Liver (tissue), 3 donors: ENCODE measurements around the gene ATP2B3.

ENCODE experiments used
- EGR1 ChIP-seq, 2 donors: IDR thresholded peaks; 2 replicates each; pipeline ENCODE4 v1.6.1; 2016 to 2018; ENCODE audit warnings: antibody characterized with exemption in 2 of 2, low read depth in 2 of 2
- FOXA1 ChIP-seq: IDR thresholded peaks from 2 replicates; pipeline ENCODE4 v1.6.1; 2016; ENCODE audit warnings: antibody characterized with exemption
- GABPA ChIP-seq, 2 donors: IDR thresholded peaks in 1 of 2; conservative IDR thresholded peaks in 1 of 2; 2 replicates each; pipeline ENCODE4 v1.6.1; 2016; ENCODE audit warnings: antibody characterized with exemption in 2 of 2, mild to moderate bottlenecking in 1 of 2, moderate library complexity in 1 of 2
- JUND ChIP-seq, 2 donors: IDR thresholded peaks; 2 replicates each; pipeline ENCODE4 v1.6.1; 2016; ENCODE audit warnings: antibody characterized with exemption in 2 of 2
- RAD21 ChIP-seq, 2 donors: IDR thresholded peaks; 2 replicates each; pipeline ENCODE4 v1.6.1; 2016; ENCODE audit warnings: antibody characterized with exemption in 2 of 2, mild to moderate bottlenecking in 2 of 2
- REST ChIP-seq: IDR thresholded peaks from 2 replicates; pipeline ENCODE4 v1.6.1; 2016; ENCODE audit warnings: antibody characterized with exemption, mild to moderate bottlenecking
- RXRA ChIP-seq, 2 donors: IDR thresholded peaks; 2 replicates each; pipeline ENCODE4 v1.6.1; 2017 to 2018; ENCODE audit warnings: antibody characterized with exemption in 2 of 2, mild to moderate bottlenecking in 1 of 2
- SP1 ChIP-seq: IDR thresholded peaks from 2 replicates; pipeline ENCODE4 v1.6.1; 2018; ENCODE audit warnings: antibody characterized with exemption, mild to moderate bottlenecking
- TAF1 ChIP-seq: conservative IDR thresholded peaks from 2 replicates; pipeline ENCODE4 v1.6.1; 2016; ENCODE audit warnings: antibody characterized with exemption, mild to moderate bottlenecking
- YY1 ChIP-seq: IDR thresholded peaks from 2 replicates; pipeline ENCODE4 v1.6.1; 2016; ENCODE audit warnings: antibody characterized with exemption, mild to moderate bottlenecking
- TF ChIP-seq, protein P1 (sequence below): fragments of 150-350 bp; IDR thresholded peaks from 2 replicates; pipeline ENCODE4 v1.5.1; 2017; ENCODE audit warnings: improper control_type of control experiment, low read depth, low read length; ENCODE audit not compliant: missing input control
- TF ChIP-seq, protein P2 (sequence below): IDR thresholded peaks from 2 replicates; pipeline ENCODE4 v1.6.1; 2016; ENCODE audit warnings: antibody characterized with exemption
- TF ChIP-seq, protein P3 (sequence below): IDR thresholded peaks from 2 replicates; pipeline ENCODE4 v1.6.1; 2016; ENCODE audit warnings: antibody characterized with exemption
- TF ChIP-seq, protein P4 (sequence below): IDR thresholded peaks from 2 replicates; pipeline ENCODE4 v1.6.1; 2016; ENCODE audit warnings: antibody characterized with exemption
- donor health status: healthy.
- donor health status: healthy.

DNA sequence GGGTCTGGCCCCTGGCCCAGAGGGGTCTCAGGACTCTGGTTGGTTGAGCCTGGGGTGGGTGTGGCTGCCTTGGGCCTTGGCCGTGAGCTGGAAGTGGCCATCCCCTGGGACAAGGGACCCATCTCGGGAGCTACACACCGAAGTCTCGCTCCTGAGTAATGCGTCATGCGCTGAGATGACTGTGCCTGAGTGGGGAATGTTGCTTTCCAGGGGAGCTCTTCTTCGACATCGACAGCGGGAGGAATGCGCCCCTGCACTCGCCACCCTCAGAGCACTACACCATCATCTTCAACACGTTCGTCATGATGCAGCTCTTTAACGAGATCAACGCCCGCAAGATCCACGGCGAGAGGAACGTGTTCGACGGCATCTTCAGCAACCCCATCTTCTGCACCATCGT is 43.0 kb downstream of the ATP2B3 start:
- TF ChIP-seq REST, result no peak
- TF ChIP-seq, protein P1, sequence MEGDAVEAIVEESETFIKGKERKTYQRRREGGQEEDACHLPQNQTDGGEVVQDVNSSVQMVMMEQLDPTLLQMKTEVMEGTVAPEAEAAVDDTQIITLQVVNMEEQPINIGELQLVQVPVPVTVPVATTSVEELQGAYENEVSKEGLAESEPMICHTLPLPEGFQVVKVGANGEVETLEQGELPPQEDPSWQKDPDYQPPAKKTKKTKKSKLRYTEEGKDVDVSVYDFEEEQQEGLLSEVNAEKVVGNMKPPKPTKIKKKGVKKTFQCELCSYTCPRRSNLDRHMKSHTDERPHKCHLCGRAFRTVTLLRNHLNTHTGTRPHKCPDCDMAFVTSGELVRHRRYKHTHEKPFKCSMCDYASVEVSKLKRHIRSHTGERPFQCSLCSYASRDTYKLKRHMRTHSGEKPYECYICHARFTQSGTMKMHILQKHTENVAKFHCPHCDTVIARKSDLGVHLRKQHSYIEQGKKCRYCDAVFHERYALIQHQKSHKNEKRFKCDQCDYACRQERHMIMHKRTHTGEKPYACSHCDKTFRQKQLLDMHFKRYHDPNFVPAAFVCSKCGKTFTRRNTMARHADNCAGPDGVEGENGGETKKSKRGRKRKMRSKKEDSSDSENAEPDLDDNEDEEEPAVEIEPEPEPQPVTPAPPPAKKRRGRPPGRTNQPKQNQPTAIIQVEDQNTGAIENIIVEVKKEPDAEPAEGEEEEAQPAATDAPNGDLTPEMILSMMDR, result no peak
- no peak for TF ChIP-seq YY1
- TF ChIP-seq, protein P2, sequence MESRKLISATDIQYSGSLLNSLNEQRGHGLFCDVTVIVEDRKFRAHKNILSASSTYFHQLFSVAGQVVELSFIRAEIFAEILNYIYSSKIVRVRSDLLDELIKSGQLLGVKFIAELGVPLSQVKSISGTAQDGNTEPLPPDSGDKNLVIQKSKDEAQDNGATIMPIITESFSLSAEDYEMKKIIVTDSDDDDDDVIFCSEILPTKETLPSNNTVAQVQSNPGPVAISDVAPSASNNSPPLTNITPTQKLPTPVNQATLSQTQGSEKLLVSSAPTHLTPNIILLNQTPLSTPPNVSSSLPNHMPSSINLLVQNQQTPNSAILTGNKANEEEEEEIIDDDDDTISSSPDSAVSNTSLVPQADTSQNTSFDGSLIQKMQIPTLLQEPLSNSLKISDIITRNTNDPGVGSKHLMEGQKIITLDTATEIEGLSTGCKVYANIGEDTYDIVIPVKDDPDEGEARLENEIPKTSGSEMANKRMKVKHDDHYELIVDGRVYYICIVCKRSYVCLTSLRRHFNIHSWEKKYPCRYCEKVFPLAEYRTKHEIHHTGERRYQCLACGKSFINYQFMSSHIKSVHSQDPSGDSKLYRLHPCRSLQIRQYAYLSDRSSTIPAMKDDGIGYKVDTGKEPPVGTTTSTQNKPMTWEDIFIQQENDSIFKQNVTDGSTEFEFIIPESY, result no peak
- no peak for TF ChIP-seq SP1
- no peak for TF ChIP-seq GABPA (IDR thresholded peaks at IDR 0.05 in 1 of 2, conservative IDR thresholded peaks at IDR 0.05 in 1 of 2)
- no peak for TF ChIP-seq JUND (IDR thresholded peaks at IDR 0.05)
- no peak for TF ChIP-seq RAD21 (IDR thresholded peaks at IDR 0.05)
- no peak for TF ChIP-seq FOXA1
- TF ChIP-seq, protein P3, sequence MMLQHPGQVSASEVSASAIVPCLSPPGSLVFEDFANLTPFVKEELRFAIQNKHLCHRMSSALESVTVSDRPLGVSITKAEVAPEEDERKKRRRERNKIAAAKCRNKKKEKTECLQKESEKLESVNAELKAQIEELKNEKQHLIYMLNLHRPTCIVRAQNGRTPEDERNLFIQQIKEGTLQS, result no peak
- TF ChIP-seq, protein P4, sequence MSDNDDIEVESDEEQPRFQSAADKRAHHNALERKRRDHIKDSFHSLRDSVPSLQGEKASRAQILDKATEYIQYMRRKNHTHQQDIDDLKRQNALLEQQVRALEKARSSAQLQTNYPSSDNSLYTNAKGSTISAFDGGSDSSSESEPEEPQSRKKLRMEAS, result no peak
- TF ChIP-seq TAF1, result no peak
- TF ChIP-seq EGR1 (IDR thresholded peaks at IDR 0.05; ENCODE audit: low read depth in 2 of 2), result no peak
- no peak for TF ChIP-seq RXRA (IDR thresholded peaks at IDR 0.05)
